GM12878 (cell line): ENCODE data around the gene RPL22. TPM values are rescaled to one million over a fixed set of nuclear protein-coding genes. Genes with fewer than 3 reads are reported as not detected.

ENCODE experiments used
- ATAC-seq: fragments of 200-7000 bp; cut with Tn5 transposase; 3 replicates; pipeline ENCODE4 v1.9.1; 2020; ENCODE audit warnings: mild to moderate bottlenecking, moderate library complexity
- BruUV-seq: library from RNA; stranded (reverse); fragments of 400-500 nt; replicated peaks from 2 replicates; lab custom pipeline; 2021; lab: Mats Ljungman, UMichigan
- CTCF ChIA-PET: fragments of 300-600 bp; sonication (Branson Sonifier 250); formaldehyde crosslinking; extraction: SDS; loops from one replicate; lab custom pipeline; 2021; ENCODE audit warnings: inconsistent platforms; lab: Yijun Ruan, JAX
- POLR2A ChIA-PET: fragments of 350-600 bp; formaldehyde crosslinking; extraction: SDS; loops from one replicate; lab custom pipeline; 2021; ENCODE audit warnings: inconsistent platforms; lab: Charles Lee
- RAD21 ChIA-PET: fragments of 300-600 bp; sonication (Branson Sonifier 250); formaldehyde crosslinking; loops from one replicate; lab custom pipeline; 2023; ENCODE audit warnings: antibody characterized with exemption; ENCODE audit not compliant: unreplicated experiment; lab: Charles Lee
- SMC1A ChIA-PET: fragments of 300-600 bp; sonication (Branson Sonifier 250); formaldehyde crosslinking; loops from one replicate; lab custom pipeline; 2023; ENCODE audit not compliant: unreplicated experiment, uncharacterized antibody; lab: Charles Lee
- DNase-seq: peaks from one replicate; pipeline ENCODE4 v3.0.0-alpha.2; 2011; ENCODE audit warnings: low read depth, low spot score
- FAIRE-seq: peaks from 3 replicates; lab custom pipeline; 2011; peaks lifted over from hg19 to GRCh38; lab: Jason Lieb, UNC
- H2AFZ ChIP-seq: 2 replicates; pipeline ENCODE4 v1.6.0; 2011; ENCODE audit warnings: low read depth, low read length, control low read depth; ENCODE audit not compliant: control insufficient read depth
- H3K27ac ChIP-seq: 2 replicates; pipeline ENCODE4 v1.5.1; 2011; ENCODE audit warnings: control low read depth; ENCODE audit not compliant: control insufficient read depth, insufficient read depth
- H3K27me3 ChIP-seq, 2 experiments: replicated peaks in 1 of 2; 2 replicates each; pipeline versions ENCODE4 v1.6.0 to v1.6.1; 2011; ENCODE audit warnings: low read length in 1 of 2; ENCODE audit not compliant: control insufficient read depth in 2 of 2, insufficient read depth in 2 of 2
- H3K36me3 ChIP-seq, 2 experiments: 2 replicates each; pipeline ENCODE4 v1.5.1; 2011; ENCODE audit warnings: low read length in 1 of 2; ENCODE audit not compliant: control insufficient read depth in 2 of 2, insufficient read depth in 2 of 2
- H3K4me1 ChIP-seq: 2 replicates; pipeline ENCODE4 v1.6.1; 2011; ENCODE audit warnings: mild to moderate bottlenecking, low read length, moderate library complexity, mixed read lengths; ENCODE audit not compliant: control insufficient read depth, insufficient read depth
- H3K4me2 ChIP-seq: 2 replicates; pipeline ENCODE4 v1.6.0; 2011; ENCODE audit warnings: control low read depth; ENCODE audit not compliant: control insufficient read depth, insufficient read depth
- H3K4me3 ChIP-seq: fragments of 200-600 bp; sonication (generic); 2 replicates; pipeline ENCODE4 v1.5.1; 2016
- H3K79me2 ChIP-seq: 2 replicates; pipeline ENCODE4 v1.6.0; 2011; ENCODE audit warnings: low read length; ENCODE audit not compliant: control insufficient read depth, insufficient read depth
- H3K9ac ChIP-seq: 2 replicates; pipeline ENCODE4 v1.8.0; 2011; ENCODE audit warnings: low read length, control low read depth, mixed read lengths; ENCODE audit not compliant: control insufficient read depth, insufficient read depth
- H3K9me3 ChIP-seq: replicated peaks from 3 replicates; pipeline ENCODE4 v1.5.1; 2011; ENCODE audit warnings: mild to moderate bottlenecking, low read length; ENCODE audit not compliant: control insufficient read depth, insufficient read depth
- H4K20me1 ChIP-seq: 2 replicates; pipeline ENCODE4 v1.6.0; 2011; ENCODE audit not compliant: control insufficient read depth, insufficient read depth
- ASH2L ChIP-seq: fragments of 300-600, 200-600 bp; sonication (generic); IDR thresholded peaks from 2 replicates; pipeline ENCODE4 v1.6.1; 2017; ENCODE audit warnings: low read depth, mild to moderate bottlenecking, borderline replicate concordance
- CBX5 ChIP-seq: sonication (generic); IDR thresholded peaks from 2 replicates; pipeline ENCODE4 v1.6.1; 2016; ENCODE audit warnings: low read depth, moderate library complexity, mild to moderate bottlenecking, inconsistent platforms
- ETV6 ChIP-seq, 2 experiments: fragments of 450-650 bp in 1 of 2; IDR thresholded peaks in 1 of 2; conservative IDR thresholded peaks in 1 of 2; 2 replicates each; pipeline ENCODE4 v1.6.1; 2014; ENCODE audit warnings: antibody characterized with exemption in 1 of 2, borderline replicate concordance in 1 of 2, low read depth in 1 of 2, mild to moderate bottlenecking in 1 of 2, moderate library complexity in 1 of 2
- FOXM1 ChIP-seq: IDR thresholded peaks from 2 replicates; pipeline ENCODE4 v1.6.1; 2012; ENCODE audit warnings: low read depth, mild to moderate bottlenecking, inconsistent platforms, low read length, moderate library complexity
- HDAC6 ChIP-seq: fragments of 200-600 bp; sonication (generic); IDR thresholded peaks from one replicate; pipeline ENCODE4 v1.8.0; 2017; ENCODE audit warnings: antibody characterized with exemption; ENCODE audit not compliant: unreplicated experiment
- IKZF2 ChIP-seq, 2 experiments: fragments of 450-650 bp; IDR thresholded peaks; 2 replicates each; pipeline ENCODE4 v1.6.1; 2017; ENCODE audit warnings: mild to moderate bottlenecking in 2 of 2, moderate library complexity in 2 of 2
- JUNB ChIP-seq: IDR thresholded peaks from 2 replicates; pipeline ENCODE4 v1.6.1; 2016; ENCODE audit warnings: antibody characterized with exemption, mild to moderate bottlenecking
- MTA3 ChIP-seq: IDR thresholded peaks from 2 replicates; pipeline ENCODE4 v1.6.1; 2012; ENCODE audit warnings: low read length, inconsistent platforms, borderline replicate concordance
- NFYA ChIP-seq: IDR thresholded peaks from 2 replicates; pipeline ENCODE4 v1.6.1; 2011; ENCODE audit warnings: low read depth, mild to moderate bottlenecking, low read length, improper control_type of control experiment, borderline replicate concordance
- RELA ChIP-seq: fragments of 450-650 bp; IDR thresholded peaks from 2 replicates; pipeline ENCODE4 v1.8.0; 2014; ENCODE audit warnings: borderline replicate concordance; ENCODE audit not compliant: partially characterized antibody
- RUNX3 ChIP-seq: IDR thresholded peaks from 2 replicates; pipeline ENCODE4 v1.6.1; 2012; ENCODE audit warnings: low read length, inconsistent platforms
- SREBF1 ChIP-seq: IDR thresholded peaks from 2 replicates; pipeline ENCODE4 v1.6.1; 2012; ENCODE audit warnings: mild to moderate bottlenecking, low read length
- TARDBP ChIP-seq: IDR thresholded peaks from 2 replicates; pipeline ENCODE4 v1.6.1; 2016; ENCODE audit warnings: borderline replicate concordance
- YY1 ChIP-seq: IDR thresholded peaks from 2 replicates; pipeline ENCODE4 v1.6.1; 2011; ENCODE audit warnings: low read depth, mild to moderate bottlenecking, low read length
- WGBS: methylation state at CpG from one replicate; pipeline ENCODE4 v1.1.6; 2016; ENCODE audit warnings: low lambda C conversion rate; ENCODE audit not compliant: insufficient replicate concordance, insufficient coverage; ENCODE audit errors: missing lambda C conversion rate; 5-methylcytosine and 5-hydroxymethylcytosine counted together
- in situ Hi-C: fragments of 300-500 bp; cut with MboI; formaldehyde crosslinking; loops from 9 replicates; pipeline ENCODE4 v1.14.3; 2018; ENCODE audit warnings: mixed read lengths
- intact Hi-C: fragments of 100-400 bp; cut with micrococcal nuclease; formaldehyde crosslinking; loops from one replicate; pipeline ENCODE4 v1.14.2; 2022; ENCODE audit not compliant: unreplicated experiment
- polyA plus RNA-seq, 11 experiments: library from polyadenylated mRNA; depleted of rRNA in 4 of 11; unstranded in 6 of 11; stranded (reverse) in 5 of 11; fragments of >200 nt; fragmentation: Nextera tagmentation in 4 of 11; fragmentation: Illumina TruSeq in 1 of 11; extraction: Ambion mirVana in 4 of 11; extraction: Trizol in 1 of 11; gene quantifications; 1 replicate in 1 of 11; 2 replicates in 10 of 11; pipeline versions ENCODE4 v1.2.1 to v1.2.3, GENCODE V29; 2011 to 2016; ENCODE audit warnings: inconsistent platforms in 2 of 11, missing spikeins in 2 of 11, low read depth in 1 of 11
- total RNA-seq, 4 experiments: library from RNA; depleted of rRNA in 3 of 4; stranded (reverse); fragments of >200 nt in 3 of 4; fragmentation: Illumina TruSeq in 1 of 4; extraction: Trizol in 1 of 4; gene quantifications; 2 replicates each; pipeline versions ENCODE4 v1.2.1 to v1.2.3, GENCODE V29; 2013 to 2021

Gene RPL22
- total and polyA plus RNA-seq, 10 of the 15 experiments (the other 5 are each of a cell fraction or from before 2014, with no cell fraction given) = 191 to 560 (median 430) TPM

- BruUV-seq = no TSS peak
Observed at GRCh38 chr1:6163973-6164617, 35.3 kb downstream of the RPL22 start.

GRCh38 chr1:6163191-6163972 is 36.0 kb downstream of the RPL22 start:
- 40% methylated on average over 15 of the region's 15 CpGs for WGBS
- no peaks in the 10 kb centered on the region for H3K4me1 ChIP-seq
- DNase-seq (no peak), ATAC-seq (no peak), FAIRE-seq (no peak)
- no peaks in the 10 kb centered on the region for H4K20me1 ChIP-seq
- no peaks in the 10 kb centered on the region for H3K36me3 ChIP-seq
- ChIA-PET SMC1A (no interaction called here), POLR2A (no interaction called here), RAD21 (no interaction called here), CTCF (no interaction called here)
- H3K79me2 ChIP-seq = no peaks in the 10 kb centered on the region
- TF ChIP-seq SREBF1 (no peak), ETV6 (conservative IDR thresholded peaks at IDR 0.05 in 1 of 2, IDR thresholded peaks at IDR 0.05 in 1 of 2; ENCODE audit: borderline replicate concordance in 1 of 2, low read depth in 1 of 2) (no peak), RELA (no peak), NFYA (no peak), RUNX3 (no peak), CBX5 (no peak), JUNB (no peak), IKZF2 (IDR thresholded peaks at IDR 0.05) (no peak), MTA3 (no peak)
- no peak overlapping the region for H3K4me3 ChIP-seq
- BruUV-seq = no TSS peak
- intact Hi-C loops (no loop called here), in situ Hi-C loops (no loop called here)
- H3K4me2 ChIP-seq = no peak overlapping the region
- H3K27ac ChIP-seq = no peak overlapping the region
- no peak overlapping the region for H3K9ac ChIP-seq
- H3K9me3 ChIP-seq = no peaks in the 10 kb centered on the region
- no peak overlapping the region for H2AFZ ChIP-seq
- H3K27me3 ChIP-seq = no peaks in the 10 kb centered on the region; a peak in 2 of 4 replicates

More at GRCh38 chr1:6163973-6164617, 35.3 kb downstream of the RPL22 start:
- WGBS = 43% methylated on average over 17 of the region's 19 CpGs
- in situ Hi-C loops = no loop called here
- SMC1A ChIA-PET = no interaction called here
- H4K20me1 ChIP-seq = no peaks in the 10 kb centered on the region
- H3K79me2 ChIP-seq = no peaks in the 10 kb centered on the region
- no peak overlapping the region for H3K27ac ChIP-seq
- intact Hi-C loops = no loop called here
- H3K9ac ChIP-seq = no peak overlapping the region
- TF ChIP-seq ASH2L = no peak
- TF ChIP-seq YY1 = no peak
- TF ChIP-seq FOXM1 = no peak
- no peak for TF ChIP-seq HDAC6
- no peak for TF ChIP-seq TARDBP
- TF ChIP-seq, all 136 proteins: peak for 0
- no peak for DNase-seq
- RAD21 ChIA-PET = no interaction called here
- no peak for FAIRE-seq
- H3K4me3 ChIP-seq = no peak overlapping the region
- H3K9me3 ChIP-seq = no peaks in the 10 kb centered on the region
- CTCF ChIA-PET = no interaction called here
- POLR2A ChIA-PET = no interaction called here
- H2AFZ ChIP-seq = no peak overlapping the region
- ATAC-seq = no peak
- no peaks in the 10 kb centered on the region; a peak in 2 of 4 replicates for H3K27me3 ChIP-seq
- no peak overlapping the region for H3K4me2 ChIP-seq
- no peaks in the 10 kb centered on the region for H3K4me1 ChIP-seq
- no peaks in the 10 kb centered on the region for H3K36me3 ChIP-seq
